ENCODE data around the gene MOSPD3. TPM values are rescaled to one million over a fixed set of nuclear protein-coding genes. Genes with fewer than 3 reads are reported as not detected.

The MOSPD3 gene
- total and polyA plus RNA-seq, 2 of the 8 experiments (the other 6 are each of a cell fraction or from before 2014, with no cell fraction given): 20.7 to 21.4 TPM

GRCh38 chr7:100584683-100585510 is 27.4 kb upstream of the MOSPD3 start:
- 7% methylated on average over 18 of the region's 20 CpGs; no CpG with 5 or more reads in 1 of the 2 experiments for WGBS, 2 experiments (ENCODE audit: extremely low coverage in 1 of 2, insufficient coverage in 1 of 2, insufficient read length in 1 of 2, insufficient replicate concordance in 2 of 2, low coverage in 1 of 2, low lambda C conversion rate in 2 of 2, missing lambda C conversion rate in 1 of 2)
- Histone ChIP-seq H3K79me2 (ENCODE audit: control insufficient read depth in 1 of 2, insufficient read depth in 2 of 2, low read length in 2 of 2) (peaks cover 0 to 11% of the 10 kb centered on the region in 2 experiments; a peak in 1 of 4 replicates), H3K9me3 (ENCODE audit: insufficient read depth in 2 of 2, low read depth in 1 of 2, low read length in 1 of 2) (no peaks in the 10 kb centered on the region), H3K27me3 (replicated peaks in 1 of 4; ENCODE audit: control insufficient read depth in 3 of 4, extremely low read depth in 1 of 4, insufficient read depth in 3 of 4, low read length in 3 of 4) (peaks cover 0 to 2% (median 0%) of the 10 kb centered on the region in 4 experiments; a peak in 1 of 7 replicates), H3K79me1 (ENCODE audit: low read depth, low read length) (peaks cover 5% of the 10 kb centered on the region), H2BK15ac (ENCODE audit: low read length) (peak overlapping the region; percentile 76; the same call in 1 of the 2 replicates), H2AK5ac (ENCODE audit: low read depth, low read length) (0 out of 2 replicates have a peak overlapping the region, but pooled peaks have one; percentile 66), H4K5ac (ENCODE audit: insufficient read length, low read depth, low read length) (no peak overlapping the region), H2BK20ac (ENCODE audit: low read length) (no peak overlapping the region), H3K23ac (ENCODE audit: insufficient read length) (no peak overlapping the region), H3K56ac (replicated peaks; ENCODE audit: insufficient read length, low read depth, low read length) (no peak overlapping the region), H3K9ac (replicated peaks in 1 of 4; ENCODE audit: extremely low read depth in 1 of 4, low read depth in 3 of 4, low read length in 3 of 4) (peak overlapping the region in 3 of 4 experiments; percentile 25 to 83 (median 64); a peak in 6 of 7 replicates), H3K36me3 (ENCODE audit: control insufficient read depth in 2 of 4, insufficient read depth in 4 of 4, low read length in 3 of 4) (peaks cover 12 to 22% (median 17%) of the 10 kb centered on the region in 4 experiments), H4K20me1 (replicated peaks in 1 of 2; ENCODE audit: control insufficient read depth in 1 of 2, insufficient read depth in 2 of 2, low read length in 2 of 2) (peaks cover 2 to 11% of the 10 kb centered on the region in 2 experiments), H3K18ac (ENCODE audit: extremely low read depth, low read length) (peak overlapping the region; percentile 95), H3K4me3 (ENCODE audit: extremely low read depth in 1 of 4, insufficient read depth in 2 of 4, low read depth in 3 of 4, low read length in 4 of 4) (peak overlapping the region; percentile 80 to 88 (median 80)), H3K14ac (ENCODE audit: insufficient read length) (no peak overlapping the region), H3K4ac (replicated peaks; ENCODE audit: insufficient read length, low read depth, low read length) (no peak overlapping the region), H3K4me1 (replicated peaks in 1 of 4; ENCODE audit: control insufficient read depth in 3 of 4, insufficient read depth in 4 of 4, low read length in 3 of 4) (peaks cover 0 to 31% (median 17%) of the 10 kb centered on the region in 4 experiments; a peak in 6 of 7 replicates), H3K23me2 (ENCODE audit: low read depth, low read length) (peaks cover 17% of the 10 kb centered on the region), H3K27ac (ENCODE audit: low read depth, low read length) (peak overlapping the region; percentile 86), H2BK120ac (replicated peaks; ENCODE audit: low read depth, low read length) (no peak overlapping the region), H2BK5ac (ENCODE audit: low read depth, low read length) (peak overlapping the region; percentile 96), H2AFZ (ENCODE audit: low read length) (no peak overlapping the region), H4K91ac (replicated peaks; ENCODE audit: insufficient read length, low read length) (no peak overlapping the region), H3K4me2 (ENCODE audit: insufficient read depth in 1 of 2, low read depth in 2 of 2, low read length in 2 of 2) (peak overlapping the region; percentile 75 to 92), H4K8ac (ENCODE audit: extremely low read depth, insufficient read depth, low read length) (no peak overlapping the region), H2BK12ac (ENCODE audit: low read depth, low read length) (no peak overlapping the region; the same call in 1 of the 2 replicates)
- CTCF ChIA-PET (ENCODE audit: partially characterized antibody): interaction anchor here (0.8 to 11.4 kb wide), 26 partner anchors 7 to 587 kb away, joined by 3 to 171 read pairs (median 4); partner anchors contain the start of genes POP7, SAP25 and ZCWPW1
- FAIRE-seq (no peak), DNase-seq (ENCODE audit: low read depth in 1 of 2, low spot score in 2 of 2) (no peak)
- POLR2A ChIA-PET (ENCODE audit: partially characterized antibody): interaction anchor here (0.9 to 10.0 kb wide), 31 partner anchors 7 to 267 kb away, joined by 3 to 172 read pairs (median 5); partner anchors contain the start of genes MEPCE, MOSPD3, PCOLCE and POP7
- TF ChIP-seq CREB1 (IDR thresholded peaks at IDR 0.05): peak; percentile 91
- no peak; a peak in 1 of 3 replicates for TF ChIP-seq POLR2A (IDR thresholded peaks at IDR 0.05; ENCODE audit: control extremely low read depth in 1 of 2, low read depth in 2 of 2, low read length in 2 of 2)
- no peak for TF ChIP-seq E2F6 (IDR thresholded peaks at IDR 0.05)
- no peak for TF ChIP-seq BRCA1 (IDR thresholded peaks at IDR 0.05; ENCODE audit: low read depth, low read length)
- no peak for TF ChIP-seq CEBPB (IDR thresholded peaks at IDR 0.05; ENCODE audit: low read depth, low read length)
- TF ChIP-seq SIN3A (conservative IDR thresholded peaks at IDR 0.05 in 1 of 2, IDR thresholded peaks at IDR 0.05 in 1 of 2; ENCODE audit: low read depth in 1 of 2, low read length in 2 of 2): peak in 1 of 2 experiments; percentile 56; a peak in 1 of 4 replicates
- no peak for TF ChIP-seq BACH1 (IDR thresholded peaks at IDR 0.05; ENCODE audit: low read length)
- TF ChIP-seq SP2 (IDR thresholded peaks at IDR 0.05; ENCODE audit: low read length): no peak
